Muscle layer of duodenum (tissue), 2 donors: ENCODE data around the gene NIT2.

Experiments used
- H3K27ac ChIP-seq: one replicate; pipeline ENCODE4 v1.7.0; 2013; ENCODE audit warnings: mild to moderate bottlenecking, low read length
- H3K27me3 ChIP-seq: one replicate; pipeline ENCODE4 v1.7.0; 2013; ENCODE audit warnings: low read depth, mild to moderate bottlenecking, control low read depth, low read length
- H3K36me3 ChIP-seq, 2 donors: one replicate each; pipeline ENCODE4 v1.7.0; 2013; ENCODE audit warnings: low read length in 2 of 2, control low read depth in 1 of 2, mild to moderate bottlenecking in 1 of 2; ENCODE audit not compliant: insufficient read depth in 2 of 2, control insufficient read depth in 1 of 2
- H3K4me1 ChIP-seq, 2 donors: one replicate each; pipeline ENCODE4 v1.7.0; 2013; ENCODE audit warnings: low read length in 2 of 2, mild to moderate bottlenecking in 2 of 2, control low read depth in 1 of 2, moderate library complexity in 1 of 2; ENCODE audit not compliant: insufficient read depth in 2 of 2, control insufficient read depth in 1 of 2
- H3K4me3 ChIP-seq, 2 donors: one replicate each; pipeline ENCODE4 v1.7.0; 2013; ENCODE audit warnings: low read length in 2 of 2, low read depth in 1 of 2, mild to moderate bottlenecking in 1 of 2
- H3K9me3 ChIP-seq, 2 donors: one replicate each; pipeline ENCODE4 v1.7.0; 2013; ENCODE audit warnings: low read length in 2 of 2, control low read depth in 1 of 2, mild to moderate bottlenecking in 1 of 2; ENCODE audit not compliant: control insufficient read depth in 1 of 2
- donor health status: healthy.

The NIT2 gene

DNA sequence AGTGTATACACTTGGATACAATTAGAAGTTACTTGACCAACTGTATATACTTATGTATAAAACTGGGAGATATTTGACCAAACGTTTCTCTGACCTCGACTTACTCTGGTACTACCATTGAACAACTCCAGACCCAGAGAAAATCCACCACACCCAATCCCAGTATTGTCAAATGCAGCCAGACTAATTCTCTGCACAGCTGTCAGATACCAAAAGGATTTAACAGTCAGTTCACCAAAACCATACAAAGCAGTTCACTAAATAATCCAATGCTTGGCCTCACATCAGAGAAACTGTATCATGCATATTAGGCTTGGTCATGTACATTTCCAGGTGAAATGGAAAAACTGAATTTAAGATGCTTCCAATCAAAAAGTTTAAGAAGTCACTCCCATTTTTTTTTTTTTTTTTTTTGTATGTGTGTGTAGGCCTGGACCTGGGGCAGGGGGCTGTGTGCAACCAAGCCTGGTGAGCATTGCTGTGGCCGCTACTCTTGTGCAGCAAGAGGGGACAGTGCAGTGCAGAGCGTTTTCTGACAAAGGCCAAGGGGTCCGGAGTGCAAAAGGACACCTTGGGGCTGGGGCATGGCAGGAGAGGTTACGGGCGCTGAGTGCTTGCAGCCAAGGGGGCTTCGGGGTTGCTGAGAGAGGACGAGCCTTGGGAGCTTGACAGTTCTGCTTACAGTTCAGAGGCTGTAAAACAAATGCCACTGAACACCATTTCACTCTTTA is 64.9 kb downstream of the NIT2 start:
- H3K4me3 ChIP-seq, result peak overlapping the region; percentile 76 to 95
- H3K36me3 ChIP-seq, result peaks cover 0 to 4% of the 10 kb centered on the region in 2 donors
- peak overlapping the region; percentile 91 for H3K27ac ChIP-seq
- H3K9me3 ChIP-seq, result no peaks in the 10 kb centered on the region
- no peaks in the 10 kb centered on the region for H3K27me3 ChIP-seq
- peaks cover 15 to 41% of the 10 kb centered on the region in 2 donors for H3K4me1 ChIP-seq

DNA sequence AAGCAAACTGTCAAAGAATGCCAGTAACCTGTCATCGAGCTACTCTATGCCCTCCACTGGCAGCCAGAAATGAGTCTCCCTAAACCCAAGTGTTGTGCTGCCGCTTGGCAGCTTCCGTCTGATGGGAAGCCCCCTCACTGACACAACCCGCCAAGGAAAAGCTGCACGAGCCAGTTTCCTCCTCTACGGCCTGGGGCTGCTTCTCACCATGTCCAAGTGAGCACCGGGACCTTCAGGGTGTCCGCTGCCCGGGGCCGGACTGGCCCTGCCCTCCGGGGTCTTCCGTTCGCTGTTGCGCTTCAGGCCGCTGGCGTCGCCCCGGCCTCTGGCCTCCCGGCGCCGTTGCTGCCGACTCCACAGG is 65.8 kb downstream of the NIT2 start:
- peak overlapping the region; percentile 91 for H3K27ac ChIP-seq
- H3K36me3 ChIP-seq, result peaks cover 0 to 4% of the 10 kb centered on the region in 2 donors
- peak overlapping the region; percentile 76 to 95 for H3K4me3 ChIP-seq
- H3K9me3 ChIP-seq, result no peaks in the 10 kb centered on the region
- no peaks in the 10 kb centered on the region for H3K27me3 ChIP-seq
- peaks cover 15 to 41% of the 10 kb centered on the region in 2 donors for H3K4me1 ChIP-seq

DNA sequence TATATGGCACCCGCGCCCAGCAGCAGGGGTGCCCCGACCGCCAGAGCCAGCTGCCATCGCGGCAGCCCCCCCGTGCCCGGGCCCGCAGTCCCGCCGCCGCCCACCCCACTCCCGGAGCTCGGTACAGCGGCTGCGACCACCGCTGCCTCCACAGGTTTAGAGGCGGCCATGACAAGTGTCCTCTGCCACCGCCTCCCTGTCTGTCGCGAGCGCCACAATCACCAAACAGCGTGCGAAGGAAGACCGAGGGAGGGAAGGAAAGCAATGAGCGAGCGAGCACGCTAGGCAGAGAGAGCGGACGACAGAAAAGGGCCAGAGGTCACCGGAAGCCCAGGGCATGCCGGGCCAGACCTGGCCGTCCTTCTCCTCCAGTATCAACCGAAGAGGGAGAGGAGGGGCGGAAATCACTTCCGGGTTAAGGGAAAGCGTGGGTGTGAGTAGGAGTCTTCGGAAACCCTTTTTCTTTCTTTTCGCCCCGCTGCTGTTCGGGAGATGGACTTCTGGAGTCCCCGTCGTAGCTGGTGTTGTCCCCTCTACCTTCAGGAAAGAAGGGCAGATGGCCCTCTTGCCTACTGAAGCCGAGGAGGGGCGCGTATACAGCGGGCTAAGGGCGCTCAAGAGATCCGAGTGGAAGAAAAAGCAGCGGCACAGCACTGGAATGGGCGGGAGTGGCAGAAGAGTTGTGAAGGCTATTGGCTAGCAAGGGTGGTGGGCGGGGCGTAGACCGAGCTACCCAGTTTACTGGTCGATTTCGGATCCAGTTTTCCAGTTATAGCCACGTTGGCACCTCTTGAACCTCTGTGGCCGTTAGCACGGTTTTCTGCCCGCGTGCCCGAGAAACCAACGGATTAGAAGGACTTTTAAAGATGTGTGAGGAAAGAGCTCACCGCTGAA is 66.5 kb downstream of the NIT2 start, which contains the start of the genes LNP1 and TOMM70:
TSS of gene LNP1 (plus strand) at position 760 of the 894 bp plus-strand sequence. CDS start 28,191 bp downstream, outside the sequence.
TSS of gene TOMM70 (minus strand) at position 310 of the 894 bp plus-strand sequence. CDS start at position 170, 140 bp downstream.
- H3K4me1 ChIP-seq, result peaks cover 15 to 37% of the 10 kb centered on the region in 2 donors
- H3K36me3 ChIP-seq, result peaks cover 0 to 4% of the 10 kb centered on the region in 2 donors
- H3K27me3 ChIP-seq, result no peaks in the 10 kb centered on the region
- peak within 1 kb of the TSS; percentile 91 for H3K27ac ChIP-seq
- H3K9me3 ChIP-seq, result no peaks in the 10 kb centered on the region
- peak within 1 kb of the TSS; percentile 76 to 95 for H3K4me3 ChIP-seq

DNA sequence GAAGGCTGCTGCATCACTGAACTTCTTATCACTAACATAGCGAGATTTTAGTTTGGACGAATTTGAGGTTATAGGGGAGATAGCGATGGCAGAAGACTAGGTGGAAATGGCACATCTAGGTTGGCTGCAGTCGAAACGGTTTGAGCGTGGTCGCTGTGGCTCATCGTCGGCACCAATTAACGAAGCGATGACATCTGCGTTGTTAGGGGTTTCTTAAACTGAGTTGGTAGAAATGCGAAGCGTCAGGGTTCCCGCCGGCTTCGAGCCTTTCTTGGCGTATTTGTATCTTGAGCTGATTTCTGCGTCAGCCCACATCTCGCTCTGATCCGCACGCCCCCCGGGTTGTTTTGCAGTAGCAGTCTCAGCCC is 67.1 kb downstream of the NIT2 start:
- Histone ChIP-seq H3K27me3 (no peaks in the 10 kb centered on the region), H3K27ac (peak overlapping the region; percentile 91), H3K4me1 (peaks cover 15 to 33% of the 10 kb centered on the region in 2 donors)

DNA sequence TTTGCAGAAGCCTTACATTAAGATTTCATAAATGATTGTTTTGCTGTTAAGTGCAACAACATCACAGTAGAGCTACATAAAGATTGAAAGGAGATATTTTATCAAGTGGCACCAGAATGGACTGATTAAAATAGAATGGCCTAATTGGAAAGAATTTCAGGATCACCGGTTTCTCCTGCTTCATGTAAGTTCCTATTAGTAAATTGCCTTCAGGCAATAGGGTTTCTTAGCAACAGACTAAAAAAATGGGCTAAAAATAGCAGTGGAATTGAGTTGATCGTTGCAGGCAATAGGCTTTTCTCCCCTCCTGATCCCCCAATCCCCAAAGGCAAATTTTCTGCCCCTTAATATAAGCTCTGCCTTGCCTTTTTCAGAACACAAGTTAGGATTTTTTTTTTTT is 67.7 kb downstream of the NIT2 start:
- peak overlapping the region; percentile 76 to 95 for H3K4me3 ChIP-seq
- peaks cover 15 to 33% of the 10 kb centered on the region in 2 donors for H3K4me1 ChIP-seq
- H3K36me3 ChIP-seq, result peaks cover 0 to 4% of the 10 kb centered on the region in 2 donors
- peak overlapping the region; percentile 91 for H3K27ac ChIP-seq
- peaks cover 4 to 5% of the 10 kb centered on the region in 2 donors for H3K9me3 ChIP-seq
- no peaks in the 10 kb centered on the region for H3K27me3 ChIP-seq

More for the DNA sequence above, 67.1 kb downstream of the NIT2 start:
- Histone ChIP-seq H3K4me3 (peak overlapping the region; percentile 76 to 95), H3K9me3 (no peaks in the 10 kb centered on the region), H3K36me3 (peaks cover 0 to 4% of the 10 kb centered on the region in 2 donors)

GRCh38 chr3:100402891-100403290 is 68.3 kb downstream of the NIT2 start:
- Histone ChIP-seq H3K4me1 (peaks cover 15 to 32% of the 10 kb centered on the region in 2 donors), H3K4me3 (peak overlapping the region; percentile 76 to 95)

GRCh38 chr3:100403362-100404249 is 69.0 kb downstream of the NIT2 start:
- peaks cover 0 to 10% of the 10 kb centered on the region in 2 donors for H3K36me3 ChIP-seq
- no peaks in the 10 kb centered on the region for H3K27me3 ChIP-seq
- peak overlapping the region; percentile 76 to 95 for H3K4me3 ChIP-seq
- peaks cover 15 to 29% of the 10 kb centered on the region in 2 donors for H3K4me1 ChIP-seq
- peaks cover 5 to 11% of the 10 kb centered on the region in 2 donors for H3K9me3 ChIP-seq
- H3K27ac ChIP-seq, result no peak overlapping the region

More at GRCh38 chr3:100402891-100403290, 68.3 kb downstream of the NIT2 start:
- H3K27me3 ChIP-seq, result no peaks in the 10 kb centered on the region
- peaks cover 5 to 8% of the 10 kb centered on the region in 2 donors for H3K9me3 ChIP-seq
- H3K27ac ChIP-seq, result no peak overlapping the region
- peaks cover 0 to 4% of the 10 kb centered on the region in 2 donors for H3K36me3 ChIP-seq

- H3K36me3 ChIP-seq, result peaks cover 0 to 10% of the 10 kb centered on the region in 2 donors
- H3K9me3 ChIP-seq, result peaks cover 5 to 13% of the 10 kb centered on the region in 2 donors
- peaks cover 14 to 24% of the 10 kb centered on the region in 2 donors for H3K4me1 ChIP-seq
- H3K4me3 ChIP-seq, result no peak overlapping the region
- H3K27me3 ChIP-seq, result no peaks in the 10 kb centered on the region
- H3K27ac ChIP-seq, result no peak overlapping the region
These were observed 69.6 kb downstream of the NIT2 start for GRCh38 chr3:100404250-100404548.

DNA sequence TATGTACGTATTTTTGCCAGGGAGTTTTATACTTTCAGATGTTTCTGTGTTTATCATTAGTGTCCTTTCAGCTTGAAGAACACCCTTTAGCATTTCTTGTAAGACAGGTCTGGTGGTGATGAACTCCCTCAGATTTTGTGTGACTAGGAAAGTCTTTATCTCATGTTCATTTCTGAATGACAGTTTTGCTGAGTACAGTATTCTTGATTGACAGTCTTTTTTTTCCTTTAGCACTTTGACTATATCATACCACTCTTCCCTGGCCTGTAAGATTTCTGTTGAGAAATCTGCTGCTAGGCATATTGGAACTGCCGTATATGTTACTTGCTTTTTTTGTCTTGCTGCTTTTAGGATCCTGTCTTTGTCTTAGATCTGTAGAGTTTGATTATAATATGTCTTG is 72.6 kb downstream of the NIT2 start:
- H3K36me3 ChIP-seq, result peaks cover 0 to 18% of the 10 kb centered on the region in 2 donors
- H3K27me3 ChIP-seq, result no peaks in the 10 kb centered on the region
- H3K4me3 ChIP-seq, result no peak overlapping the region
- H3K9me3 ChIP-seq, result peaks cover 5 to 17% of the 10 kb centered on the region in 2 donors
- H3K4me1 ChIP-seq, result peaks cover 6 to 16% of the 10 kb centered on the region in 2 donors
- no peak overlapping the region for H3K27ac ChIP-seq

DNA sequence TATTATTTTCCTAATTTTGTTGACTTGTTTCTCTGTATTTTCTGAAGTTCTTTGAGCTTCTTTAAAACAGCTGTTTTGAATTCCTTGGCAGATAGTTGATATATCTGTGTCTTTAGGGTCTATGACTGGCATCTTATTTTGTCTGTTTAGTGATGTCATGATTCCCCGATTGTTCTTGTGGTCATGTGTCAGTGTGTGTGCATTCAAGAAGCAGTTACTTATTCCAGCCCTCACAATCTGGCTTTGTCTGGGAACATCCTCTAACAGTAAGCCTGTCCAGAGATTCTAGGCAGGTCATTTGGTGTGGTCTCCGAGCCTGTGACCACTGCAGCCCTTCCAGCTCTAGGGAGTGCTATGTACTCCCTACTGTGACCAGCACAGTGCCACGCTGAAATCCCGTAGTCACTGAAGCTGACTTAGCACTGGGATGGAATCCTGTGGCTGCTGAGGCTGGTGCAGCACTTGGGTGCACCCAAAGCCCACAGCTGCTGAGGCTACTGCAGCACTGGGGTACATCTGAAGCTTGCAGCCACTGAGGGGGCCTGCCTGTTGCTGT is 73.5 kb downstream of the NIT2 start:
- H3K27ac ChIP-seq, result no peak overlapping the region
- peaks cover 0 to 18% of the 10 kb centered on the region in 2 donors for H3K36me3 ChIP-seq
- H3K27me3 ChIP-seq, result no peaks in the 10 kb centered on the region

More for the DNA sequence above, 73.5 kb downstream of the NIT2 start:
- peaks cover 5 to 17% of the 10 kb centered on the region in 2 donors for H3K9me3 ChIP-seq
- peaks cover 2 to 7% of the 10 kb centered on the region in 2 donors for H3K4me1 ChIP-seq
- H3K4me3 ChIP-seq, result no peak overlapping the region
